Measurements from ENCODE around the gene CTCFL. TPM values are rescaled to one million over a fixed set of nuclear protein-coding genes. Genes with fewer than 3 reads are reported as not detected.

The CTCFL gene
- total and polyA plus RNA-seq, 2 of the 13 experiments (the other 11 are each of a cell fraction or from before 2014, with no cell fraction given) = 0.04 TPM; not detected in 1

DNA sequence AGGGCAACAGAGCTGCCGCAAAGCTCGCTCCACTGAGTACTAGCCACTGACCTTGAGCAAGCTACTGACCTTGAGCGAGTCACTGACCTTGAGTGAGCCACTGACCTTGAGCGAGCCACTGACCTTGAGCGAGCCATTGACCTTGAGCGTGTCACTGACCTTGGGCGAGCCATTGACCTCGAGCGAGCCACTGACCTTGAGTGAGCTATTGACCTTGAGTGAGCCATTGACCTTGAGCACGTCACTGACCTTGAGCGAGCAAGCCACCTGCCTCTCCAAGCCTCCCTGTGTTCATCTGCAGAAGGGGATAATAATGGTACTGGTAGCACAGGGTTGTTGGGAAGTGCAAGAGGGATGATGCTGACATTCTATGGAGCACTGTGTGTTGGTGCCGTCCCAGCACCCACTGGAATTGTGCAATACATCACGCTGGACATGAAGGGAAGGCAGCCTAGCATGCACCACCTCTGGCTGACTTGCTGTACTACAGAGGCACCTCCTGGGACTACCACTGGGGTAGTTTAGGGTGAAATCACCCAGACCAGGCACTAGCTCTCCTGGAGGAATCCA, 60.2 kb downstream of the CTCFL start (continued):
- TF ChIP-seq, protein P1, sequence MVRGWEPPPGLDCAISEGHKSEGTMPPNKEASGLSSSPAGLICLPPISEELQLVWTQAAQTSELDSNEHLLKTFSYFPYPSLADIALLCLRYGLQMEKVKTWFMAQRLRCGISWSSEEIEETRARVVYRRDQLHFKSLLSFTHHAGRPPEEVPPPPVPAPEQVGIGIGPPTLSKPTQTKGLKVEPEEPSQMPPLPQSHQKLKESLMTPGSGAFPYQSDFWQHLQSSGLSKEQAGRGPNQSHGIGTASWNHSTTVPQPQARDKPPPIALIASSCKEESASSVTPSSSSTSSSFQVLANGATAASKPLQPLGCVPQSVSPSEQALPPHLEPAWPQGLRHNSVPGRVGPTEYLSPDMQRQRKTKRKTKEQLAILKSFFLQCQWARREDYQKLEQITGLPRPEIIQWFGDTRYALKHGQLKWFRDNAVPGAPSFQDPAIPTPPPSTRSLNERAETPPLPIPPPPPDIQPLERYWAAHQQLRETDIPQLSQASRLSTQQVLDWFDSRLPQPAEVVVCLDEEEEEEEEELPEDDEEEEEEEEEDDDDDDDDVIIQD (CRISPR knock-in tag; IDR thresholded peaks at IDR 0.05; ENCODE audit: low read depth) = no peak
- TF ChIP-seq, protein P2, sequence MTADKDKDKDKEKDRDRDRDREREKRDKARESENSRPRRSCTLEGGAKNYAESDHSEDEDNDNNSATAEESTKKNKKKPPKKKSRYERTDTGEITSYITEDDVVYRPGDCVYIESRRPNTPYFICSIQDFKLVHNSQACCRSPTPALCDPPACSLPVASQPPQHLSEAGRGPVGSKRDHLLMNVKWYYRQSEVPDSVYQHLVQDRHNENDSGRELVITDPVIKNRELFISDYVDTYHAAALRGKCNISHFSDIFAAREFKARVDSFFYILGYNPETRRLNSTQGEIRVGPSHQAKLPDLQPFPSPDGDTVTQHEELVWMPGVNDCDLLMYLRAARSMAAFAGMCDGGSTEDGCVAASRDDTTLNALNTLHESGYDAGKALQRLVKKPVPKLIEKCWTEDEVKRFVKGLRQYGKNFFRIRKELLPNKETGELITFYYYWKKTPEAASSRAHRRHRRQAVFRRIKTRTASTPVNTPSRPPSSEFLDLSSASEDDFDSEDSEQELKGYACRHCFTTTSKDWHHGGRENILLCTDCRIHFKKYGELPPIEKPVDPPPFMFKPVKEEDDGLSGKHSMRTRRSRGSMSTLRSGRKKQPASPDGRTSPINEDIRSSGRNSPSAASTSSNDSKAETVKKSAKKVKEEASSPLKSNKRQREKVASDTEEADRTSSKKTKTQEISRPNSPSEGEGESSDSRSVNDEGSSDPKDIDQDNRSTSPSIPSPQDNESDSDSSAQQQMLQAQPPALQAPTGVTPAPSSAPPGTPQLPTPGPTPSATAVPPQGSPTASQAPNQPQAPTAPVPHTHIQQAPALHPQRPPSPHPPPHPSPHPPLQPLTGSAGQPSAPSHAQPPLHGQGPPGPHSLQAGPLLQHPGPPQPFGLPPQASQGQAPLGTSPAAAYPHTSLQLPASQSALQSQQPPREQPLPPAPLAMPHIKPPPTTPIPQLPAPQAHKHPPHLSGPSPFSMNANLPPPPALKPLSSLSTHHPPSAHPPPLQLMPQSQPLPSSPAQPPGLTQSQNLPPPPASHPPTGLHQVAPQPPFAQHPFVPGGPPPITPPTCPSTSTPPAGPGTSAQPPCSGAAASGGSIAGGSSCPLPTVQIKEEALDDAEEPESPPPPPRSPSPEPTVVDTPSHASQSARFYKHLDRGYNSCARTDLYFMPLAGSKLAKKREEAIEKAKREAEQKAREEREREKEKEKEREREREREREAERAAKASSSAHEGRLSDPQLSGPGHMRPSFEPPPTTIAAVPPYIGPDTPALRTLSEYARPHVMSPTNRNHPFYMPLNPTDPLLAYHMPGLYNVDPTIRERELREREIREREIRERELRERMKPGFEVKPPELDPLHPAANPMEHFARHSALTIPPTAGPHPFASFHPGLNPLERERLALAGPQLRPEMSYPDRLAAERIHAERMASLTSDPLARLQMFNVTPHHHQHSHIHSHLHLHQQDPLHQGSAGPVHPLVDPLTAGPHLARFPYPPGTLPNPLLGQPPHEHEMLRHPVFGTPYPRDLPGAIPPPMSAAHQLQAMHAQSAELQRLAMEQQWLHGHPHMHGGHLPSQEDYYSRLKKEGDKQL (CRISPR knock-in tag; IDR thresholded peaks at IDR 0.05; ENCODE audit: low read depth) = no peak
- TF ChIP-seq, protein P3, sequence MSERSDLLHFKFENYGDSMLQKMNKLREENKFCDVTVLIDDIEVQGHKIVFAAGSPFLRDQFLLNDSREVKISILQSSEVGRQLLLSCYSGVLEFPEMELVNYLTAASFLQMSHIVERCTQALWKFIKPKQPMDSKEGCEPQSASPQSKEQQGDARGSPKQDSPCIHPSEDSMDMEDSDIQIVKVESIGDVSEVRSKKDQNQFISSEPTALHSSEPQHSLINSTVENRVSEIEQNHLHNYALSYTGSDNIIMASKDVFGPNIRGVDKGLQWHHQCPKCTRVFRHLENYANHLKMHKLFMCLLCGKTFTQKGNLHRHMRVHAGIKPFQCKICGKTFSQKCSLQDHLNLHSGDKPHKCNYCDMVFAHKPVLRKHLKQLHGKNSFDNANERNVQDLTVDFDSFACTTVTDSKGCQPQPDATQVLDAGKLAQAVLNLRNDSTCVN (CRISPR knock-in tag; IDR thresholded peaks at IDR 0.05; ENCODE audit: borderline replicate concordance) = 0 out of 2 replicates have a peak, but pooled peaks have one; percentile 29
- no peak for TF ChIP-seq MEIS2 (CRISPR knock-in tag; IDR thresholded peaks at IDR 0.05)
- 0 out of 2 replicates have a peak, but pooled peaks have one; percentile 56 for TF ChIP-seq ARHGAP35 (CRISPR knock-in tag; IDR thresholded peaks at IDR 0.05; ENCODE audit: borderline replicate concordance)
- TF ChIP-seq NFIC (IDR thresholded peaks at IDR 0.05; ENCODE audit: low read length) = no peak
- TF ChIP-seq, protein P4, sequence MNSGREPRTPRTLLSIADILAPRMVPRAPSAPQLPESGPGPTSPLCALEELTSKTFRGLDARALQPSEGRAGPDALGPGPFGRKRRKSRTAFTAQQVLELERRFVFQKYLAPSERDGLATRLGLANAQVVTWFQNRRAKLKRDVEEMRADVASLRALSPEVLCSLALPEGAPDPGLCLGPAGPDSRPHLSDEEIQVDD (CRISPR knock-in tag; IDR thresholded peaks at IDR 0.05; ENCODE audit: borderline replicate concordance) = no peak
- no peak for TF ChIP-seq IRF2 (CRISPR knock-in tag; IDR thresholded peaks at IDR 0.05)
- no peak for TF ChIP-seq ZNF746 (CRISPR knock-in tag; IDR thresholded peaks at IDR 0.05)
- peak; percentile 53; the same call in 1 of the 2 replicates for TF ChIP-seq TRIM24 (CRISPR knock-in tag; IDR thresholded peaks at IDR 0.05)
- TF ChIP-seq ZNF775 (CRISPR knock-in tag; IDR thresholded peaks at IDR 0.05; ENCODE audit: borderline replicate concordance) = no peak
- TF ChIP-seq SRY (CRISPR knock-in tag; IDR thresholded peaks at IDR 0.05) = no peak; the same call in 1 of the 2 replicates
- TF ChIP-seq ZNF644 (CRISPR knock-in tag; IDR thresholded peaks at IDR 0.05; ENCODE audit: low read depth) = peak; percentile 83; the same call in 1 of the 2 replicates
- no peak for TF ChIP-seq ZNF121 (CRISPR knock-in tag; IDR thresholded peaks at IDR 0.05)
- TF ChIP-seq ZNF264 (CRISPR knock-in tag; IDR thresholded peaks at IDR 0.05) = no peak
- TF ChIP-seq ZNF614 (CRISPR knock-in tag; IDR thresholded peaks at IDR 0.05; ENCODE audit: borderline replicate concordance) = no peak; the same call in 1 of the 2 replicates
- 0 out of 2 replicates have a peak, but pooled peaks have one; percentile 42 for TF ChIP-seq KLF13 (CRISPR knock-in tag; IDR thresholded peaks at IDR 0.05)
- no peak for TF ChIP-seq PAX8 (CRISPR knock-in tag; IDR thresholded peaks at IDR 0.05; ENCODE audit: borderline replicate concordance)
- no peak for TF ChIP-seq ZNF333 (CRISPR knock-in tag; IDR thresholded peaks at IDR 0.05; ENCODE audit: borderline replicate concordance)
